ENCODE measurements around the gene AFF1.

- no peak for TF ChIP-seq CTCF (conservative IDR thresholded peaks at IDR 0.05)
- TF ChIP-seq EZH2 (IDR thresholded peaks at IDR 0.05; ENCODE audit: low read depth), result no peak
Observed at GRCh38 chr4:86919561-86920223, 15.1 kb upstream of the AFF1 start.
